Loucy (cell line): ENCODE measurements around the gene HPX.
"Not testable (repeated sequence)": the region's sequence is repeated elsewhere in the genome, so short reads cannot be mapped to it uniquely, and the experiment has no call there.

ENCODE experiments used
- H2AFZ ChIP-seq: fragments of 200-600 bp; sonication (generic); 2 replicates; pipeline ENCODE4 v1.6.0; 2016; ENCODE audit warnings: antibody characterized with exemption, mild to moderate bottlenecking, low read length, moderate library complexity
- H3F3A ChIP-seq: fragments of 200-600 bp; 2 replicates; pipeline ENCODE4 v1.6.0; 2016; ENCODE audit warnings: antibody characterized with exemption, low read depth, mild to moderate bottlenecking
- H3K27me3 ChIP-seq: fragments of 200-600 bp; sonication (generic); 2 replicates; pipeline ENCODE4 v1.6.1; 2014; ENCODE audit warnings: low read length, mild to moderate bottlenecking; ENCODE audit not compliant: insufficient read depth, poor library complexity, severe bottlenecking
- H3K36me3 ChIP-seq: fragments of 200-600 bp; sonication (generic); 2 replicates; pipeline ENCODE4 v1.6.1; 2016; ENCODE audit warnings: low read length; ENCODE audit not compliant: insufficient read depth
- H3K4me1 ChIP-seq: fragments of 200-600 bp; sonication (generic); 2 replicates; pipeline ENCODE4 v1.5.1; 2014; ENCODE audit warnings: low read length, mild to moderate bottlenecking; ENCODE audit not compliant: insufficient read depth, poor library complexity, severe bottlenecking
- H3K4me2 ChIP-seq: fragments of 200-600 bp; sonication (generic); 2 replicates; pipeline ENCODE4 v1.6.0; 2014; ENCODE audit warnings: antibody characterized with exemption, low read length, low read depth, mild to moderate bottlenecking; ENCODE audit not compliant: poor library complexity, severe bottlenecking
- H3K4me3 ChIP-seq: fragments of 200-600 bp; sonication (generic); 2 replicates; pipeline ENCODE4 v1.5.1; 2014; ENCODE audit warnings: low read length, mild to moderate bottlenecking, mixed read lengths; ENCODE audit not compliant: poor library complexity, severe bottlenecking
- H3K79me2 ChIP-seq: fragments of 200-600 bp; sonication (generic); 2 replicates; pipeline ENCODE4 v1.6.1; 2014; ENCODE audit warnings: low read length; ENCODE audit not compliant: insufficient read depth
- H3K9ac ChIP-seq: fragments of 200-600 bp; sonication (generic); 2 replicates; pipeline ENCODE4 v1.6.0; 2014; ENCODE audit warnings: mild to moderate bottlenecking, low read depth, low read length, moderate library complexity; ENCODE audit not compliant: poor library complexity, severe bottlenecking
- H3K9me2 ChIP-seq: fragments of 200-600 bp; sonication (generic); replicated peaks from 2 replicates; pipeline ENCODE4 v1.6.1; 2016; ENCODE audit warnings: low read depth, low read length, mixed read lengths
- H3K9me3 ChIP-seq: fragments of 200-600 bp; sonication (generic); 2 replicates; pipeline ENCODE4 v1.6.1; 2014; ENCODE audit warnings: mild to moderate bottlenecking, antibody characterized with exemption, low read length, low read depth; ENCODE audit not compliant: insufficient read depth
- H4K20me1 ChIP-seq: fragments of 200-600 bp; sonication (generic); 2 replicates; pipeline ENCODE4 v1.6.0; 2014; ENCODE audit warnings: antibody characterized with exemption, low read length, mild to moderate bottlenecking; ENCODE audit not compliant: insufficient read depth, poor library complexity, severe bottlenecking
- CTCF ChIP-seq: fragments of 200-600 bp; sonication (generic); conservative IDR thresholded peaks from 2 replicates; pipeline ENCODE4 v1.5.1; 2014; ENCODE audit warnings: mild to moderate bottlenecking, antibody characterized with exemption, low read length
- EZH2phosphoT487 ChIP-seq: fragments of 200-600 bp; IDR thresholded peaks from 2 replicates; pipeline ENCODE4 v1.6.1; 2018; ENCODE audit warnings: antibody characterized with exemption, mild to moderate bottlenecking, moderate library complexity, borderline replicate concordance

HPX gene

GRCh38 chr11:6395470-6396060, 45.2 kb downstream of the HPX start:
- Histone ChIP-seq H3K4me1 (peaks cover 7% of the 10 kb centered on the region), H3K9me2 (no peaks in the 10 kb centered on the region), H3K27me3 (no peaks in the 10 kb centered on the region), H3K9ac (no peak overlapping the region), H3K4me2 (no peak overlapping the region), H3K9me3 (no peaks in the 10 kb centered on the region), H3K4me3 (no peak overlapping the region), H2AFZ (no peak overlapping the region), H3K79me2 (0 out of 2 replicates have a peak, but pooled peaks cover 6% of the 10 kb centered on the region), H3F3A (no peaks in the 10 kb centered on the region), H4K20me1 (no peaks in the 10 kb centered on the region), H3K36me3 (no peaks in the 10 kb centered on the region)
- TF ChIP-seq CTCF (no peak), EZH2phosphoT487 (no peak)

- TF ChIP-seq EZH2phosphoT487 (no peak), CTCF (no peak)
- Histone ChIP-seq H3K4me2 (no peak overlapping the region), H3K4me1 (peaks cover 14% of the 10 kb centered on the region), H3K9ac (no peak overlapping the region), H3K9me2 (no peaks in the 10 kb centered on the region), H3K79me2 (0 out of 2 replicates have a peak, but pooled peaks cover 8% of the 10 kb centered on the region), H3K27me3 (no peaks in the 10 kb centered on the region), H4K20me1 (no peaks in the 10 kb centered on the region), H3K9me3 (no peaks in the 10 kb centered on the region), H3K36me3 (no peaks in the 10 kb centered on the region), H2AFZ (no peak overlapping the region), H3K4me3 (no peak overlapping the region), H3F3A (no peaks in the 10 kb centered on the region)
Measured at GRCh38 chr11:6393989-6394670, 46.7 kb downstream of the HPX start.

GRCh38 chr11:6392251-6392650, 48.5 kb downstream of the HPX start:
- not testable (repeated sequence) for H3F3A ChIP-seq, H4K20me1 ChIP-seq, H3K9me3 ChIP-seq, H3K4me3 ChIP-seq, H3K9ac ChIP-seq, H3K27me3 ChIP-seq, H3K36me3 ChIP-seq, H3K79me2 ChIP-seq, H3K9me2 ChIP-seq, H3K4me2 ChIP-seq, H2AFZ ChIP-seq
- peaks cover 17% of the 10 kb centered on the region for H3K4me1 ChIP-seq
